Glutamatergic neuron (in vitro differentiated cells): ENCODE data around the gene NDUFS7. TPM values are rescaled to one million over a fixed set of nuclear protein-coding genes. Genes with fewer than 3 reads are reported as not detected.
A peak's percentile ranks its signal among the peaks of the same experiment; 100 is the strongest.

Experiments
- DNase-seq: peaks from one replicate; pipeline ENCODE4 v3.0.0; 2022
- H3K27ac Mint-ChIP-seq: one replicate; pipeline ENCODE4 v1.8.0; 2020; ENCODE audit warnings: mild to moderate bottlenecking, mixed read lengths, inconsistent platforms; ENCODE audit not compliant: unreplicated experiment
- H3K27me3 Mint-ChIP-seq: one replicate; pipeline ENCODE4 v1.8.0; 2020; ENCODE audit warnings: mild to moderate bottlenecking, moderate library complexity, mixed read lengths, inconsistent platforms; ENCODE audit not compliant: unreplicated experiment
- H3K36me3 Mint-ChIP-seq: one replicate; pipeline ENCODE4 v1.8.0; 2020; ENCODE audit warnings: mild to moderate bottlenecking, mixed read lengths, inconsistent platforms; ENCODE audit not compliant: unreplicated experiment
- H3K4me1 Mint-ChIP-seq: one replicate; pipeline ENCODE4 v1.8.0; 2020; ENCODE audit warnings: mild to moderate bottlenecking, low read depth, mixed read lengths, inconsistent platforms; ENCODE audit not compliant: unreplicated experiment
- H3K4me3 Mint-ChIP-seq: one replicate; pipeline ENCODE4 v1.8.0; 2020; ENCODE audit warnings: mild to moderate bottlenecking, mixed read lengths, inconsistent platforms; ENCODE audit not compliant: unreplicated experiment
- H3K9me3 Mint-ChIP-seq: one replicate; pipeline ENCODE4 v1.8.0; 2020; ENCODE audit warnings: mild to moderate bottlenecking, moderate library complexity, mixed read lengths, inconsistent platforms; ENCODE audit not compliant: unreplicated experiment
- CTCF ChIP-seq: fragments of 200-600 bp; sonication (generic); IDR thresholded peaks from one replicate; pipeline ENCODE4 v1.5.0; 2021; ENCODE audit not compliant: partially characterized antibody, unreplicated experiment
- total RNA-seq: library from RNA; stranded (reverse); fragmentation: NEBNext Ultra II Directional; extraction: Animal tissue kit (Norgen Biotek cat#: 25700); gene quantifications from one replicate; pipeline ENCODE4 v1.2.1, GENCODE V29; 2021; ENCODE audit not compliant: unreplicated experiment

The NDUFS7 gene
- total RNA-seq, 1 donor from 2014 or later, result 123 TPM

GRCh38 chr19:1408300-1409203 is 24.8 kb downstream of the NDUFS7 start:
- peaks cover 7% of the 10 kb centered on the region for H3K27me3 Mint-ChIP-seq
- peak; percentile 71 for DNase-seq
- peak overlapping the region; percentile 96 for H3K4me3 Mint-ChIP-seq
- no peak for TF ChIP-seq CTCF
- peaks cover 32% of the 10 kb centered on the region for H3K4me1 Mint-ChIP-seq
- H3K36me3 Mint-ChIP-seq, result no peaks in the 10 kb centered on the region
- H3K27ac Mint-ChIP-seq, result peak overlapping the region; percentile 77
- H3K9me3 Mint-ChIP-seq, result peaks cover 15% of the 10 kb centered on the region

- Mint-ChIP-seq H3K36me3 (no peaks in the 10 kb centered on the region), H3K4me3 (peak overlapping the region; percentile 96), H3K4me1 (peaks cover 32% of the 10 kb centered on the region), H3K27me3 (peaks cover 7% of the 10 kb centered on the region), H3K9me3 (peaks cover 15% of the 10 kb centered on the region), H3K27ac (peak overlapping the region; percentile 77)
- DNase-seq, result no peak
- no peak for TF ChIP-seq CTCF
Observed at GRCh38 chr19:1409204-1410005, 25.7 kb downstream of the NDUFS7 start.

GRCh38 chr19:1410136-1410786 is 26.6 kb downstream of the NDUFS7 start:
- peaks cover 35% of the 10 kb centered on the region for H3K4me1 Mint-ChIP-seq
- H3K36me3 Mint-ChIP-seq, result no peaks in the 10 kb centered on the region

GRCh38 chr19:1410789-1411188 is 27.1 kb downstream of the NDUFS7 start:
- Mint-ChIP-seq H3K9me3 (peaks cover 18% of the 10 kb centered on the region), H3K4me1 (peaks cover 39% of the 10 kb centered on the region), H3K36me3 (no peaks in the 10 kb centered on the region), H3K4me3 (peak overlapping the region; percentile 96), H3K27me3 (peaks cover 9% of the 10 kb centered on the region), H3K27ac (peak overlapping the region; percentile 86)
- no peak for DNase-seq
- TF ChIP-seq CTCF, result no peak

More at GRCh38 chr19:1410136-1410786, 26.6 kb downstream of the NDUFS7 start:
- no peak for TF ChIP-seq CTCF
- peaks cover 9% of the 10 kb centered on the region for H3K27me3 Mint-ChIP-seq
- no peak for DNase-seq
- peak overlapping the region; percentile 96 for H3K4me3 Mint-ChIP-seq
- peak overlapping the region; percentile 86 for H3K27ac Mint-ChIP-seq
- H3K9me3 Mint-ChIP-seq, result peaks cover 16% of the 10 kb centered on the region
